HEK293 (cell line): ENCODE results near the gene C20orf96.

ENCODE experiments used
- EGR2 ChIP-seq: fragments of 450-650 bp; formaldehyde crosslinking; IDR thresholded peaks from 2 replicates; pipeline ENCODE4 v1.5.1; 2016; ENCODE audit warnings: low read depth, missing biosample characterization, missing genetic modification characterization
- KLF7 ChIP-seq: fragments of 450-650 bp; formaldehyde crosslinking; IDR thresholded peaks from 2 replicates; pipeline ENCODE4 v1.5.1; 2016; ENCODE audit warnings: missing biosample characterization, missing genetic modification characterization, borderline replicate concordance
- KLF8 ChIP-seq: fragments of 450-650 bp; formaldehyde crosslinking; IDR thresholded peaks from 2 replicates; pipeline ENCODE4 v1.5.1; 2016; ENCODE audit warnings: missing biosample characterization, missing genetic modification characterization
- OSR2 ChIP-seq: fragments of 450-650 bp; formaldehyde crosslinking; IDR thresholded peaks from 2 replicates; pipeline ENCODE4 v1.5.1; 2016; ENCODE audit warnings: missing biosample characterization, missing genetic modification characterization
- PRDM1 ChIP-seq: fragments of 450-650 bp; formaldehyde crosslinking; IDR thresholded peaks from 2 replicates; pipeline ENCODE4; 2016; ENCODE audit warnings: missing biosample characterization, missing genetic modification characterization
- SP3 ChIP-seq: fragments of 450-650 bp; formaldehyde crosslinking; IDR thresholded peaks from 2 replicates; pipeline ENCODE4 v1.5.1; 2016; ENCODE audit warnings: missing biosample characterization, missing genetic modification characterization
- SP7 ChIP-seq: fragments of 450-650 bp; formaldehyde crosslinking; IDR thresholded peaks from 2 replicates; pipeline ENCODE4 v1.5.1; 2016; ENCODE audit warnings: missing biosample characterization, missing genetic modification characterization
- WT1 ChIP-seq: fragments of 450-650 bp; formaldehyde crosslinking; IDR thresholded peaks from 2 replicates; pipeline ENCODE4 v1.5.1; 2016; ENCODE audit warnings: missing biosample characterization, missing genetic modification characterization
- ZBTB20 ChIP-seq: fragments of 450-650 bp; formaldehyde crosslinking; IDR thresholded peaks from 2 replicates; pipeline ENCODE4 v1.5.1; 2016; ENCODE audit warnings: missing biosample characterization, missing genetic modification characterization
- ZFP69B ChIP-seq: fragments of 450-650 bp; formaldehyde crosslinking; IDR thresholded peaks from 2 replicates; pipeline ENCODE4 v1.5.1; 2016; ENCODE audit warnings: missing biosample characterization, missing genetic modification characterization
- ZIC2 ChIP-seq: fragments of 450-650 bp; formaldehyde crosslinking; IDR thresholded peaks from 2 replicates; pipeline ENCODE4 v1.5.1; 2016; ENCODE audit warnings: missing biosample characterization, missing genetic modification characterization
- ZNF214 ChIP-seq: fragments of 450-650 bp; formaldehyde crosslinking; IDR thresholded peaks from 2 replicates; pipeline ENCODE4 v1.5.1; 2017; ENCODE audit warnings: missing biosample characterization, mild to moderate bottlenecking, missing genetic modification characterization, borderline replicate concordance
- ZNF335 ChIP-seq: fragments of 450-650 bp; formaldehyde crosslinking; conservative IDR thresholded peaks from 2 replicates; pipeline ENCODE4 v1.5.1; 2016; ENCODE audit warnings: missing biosample characterization, missing genetic modification characterization
- TF ChIP-seq, protein P1 (sequence below): fragments of 450-650 bp; formaldehyde crosslinking; IDR thresholded peaks from 2 replicates; pipeline ENCODE4 v1.5.1; 2016; ENCODE audit warnings: missing biosample characterization, missing genetic modification characterization
- TF ChIP-seq, protein P2 (sequence below): fragments of 450-650 bp; formaldehyde crosslinking; IDR thresholded peaks from 2 replicates; pipeline ENCODE4 v1.5.1; 2016; ENCODE audit warnings: missing biosample characterization, missing genetic modification characterization
- TF ChIP-seq, protein P3 (sequence below): fragments of 450-650 bp; formaldehyde crosslinking; conservative IDR thresholded peaks from 2 replicates; pipeline ENCODE4 v1.5.1; 2016; ENCODE audit warnings: low read depth, missing biosample characterization, missing genetic modification characterization
- TF ChIP-seq, protein P4 (sequence below): fragments of 450-650 bp; formaldehyde crosslinking; IDR thresholded peaks from 2 replicates; pipeline ENCODE4 v1.5.1; 2016; ENCODE audit warnings: missing biosample characterization, missing genetic modification characterization, borderline replicate concordance
- TF ChIP-seq, protein P5 (sequence below): fragments of 450-650 bp; formaldehyde crosslinking; IDR thresholded peaks from 2 replicates; pipeline ENCODE4 v1.5.1; 2016; ENCODE audit warnings: missing biosample characterization, missing genetic modification characterization
- TF ChIP-seq, protein P6 (sequence below): fragments of 450-650 bp; formaldehyde crosslinking; IDR thresholded peaks from 2 replicates; pipeline ENCODE4 v1.5.1; 2017; ENCODE audit warnings: missing biosample characterization, missing genetic modification characterization

Gene C20orf96

DNA sequence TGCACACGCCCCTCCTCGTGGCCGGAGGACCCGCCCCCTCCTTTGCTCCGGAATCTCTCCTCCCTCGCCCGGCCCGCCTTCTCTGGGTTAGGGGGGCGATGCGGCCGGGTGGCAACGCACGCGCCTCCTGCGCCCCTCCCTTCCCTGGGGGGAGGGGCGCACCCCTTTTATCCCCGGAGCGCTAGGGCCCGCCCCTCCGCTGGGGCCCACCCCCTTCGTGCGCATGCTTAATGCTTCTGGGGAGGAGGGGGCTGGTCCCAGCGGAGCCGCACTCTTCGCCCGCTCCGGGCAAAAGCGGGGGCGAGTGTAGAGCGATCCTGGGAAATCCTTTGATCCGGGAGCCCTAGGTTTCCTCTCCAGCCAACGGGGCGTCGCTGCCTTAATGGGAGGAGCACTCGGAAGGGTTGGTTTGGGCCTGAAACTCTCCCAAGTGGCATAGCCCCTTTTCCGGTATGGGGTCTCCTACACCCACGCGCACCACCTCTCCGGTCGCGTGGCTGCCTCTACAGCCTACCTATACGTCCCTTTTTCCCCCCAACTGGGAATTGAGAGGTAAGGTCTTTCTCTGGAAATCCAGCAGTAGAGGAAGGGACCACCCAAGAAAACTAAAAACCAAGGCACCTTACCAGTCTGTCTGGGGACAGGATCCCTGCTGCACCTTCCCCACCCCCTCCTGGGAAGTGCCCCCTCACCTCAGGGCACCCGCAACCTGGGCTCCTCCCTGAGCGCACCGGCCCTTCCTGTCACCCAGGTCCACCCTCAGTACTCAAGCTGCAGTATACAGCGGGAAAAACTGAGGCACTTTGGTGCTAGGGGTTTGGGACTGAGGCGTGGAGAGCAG is 36.9 kb upstream of the C20orf96 start (continued):
- TF ChIP-seq, protein P1, sequence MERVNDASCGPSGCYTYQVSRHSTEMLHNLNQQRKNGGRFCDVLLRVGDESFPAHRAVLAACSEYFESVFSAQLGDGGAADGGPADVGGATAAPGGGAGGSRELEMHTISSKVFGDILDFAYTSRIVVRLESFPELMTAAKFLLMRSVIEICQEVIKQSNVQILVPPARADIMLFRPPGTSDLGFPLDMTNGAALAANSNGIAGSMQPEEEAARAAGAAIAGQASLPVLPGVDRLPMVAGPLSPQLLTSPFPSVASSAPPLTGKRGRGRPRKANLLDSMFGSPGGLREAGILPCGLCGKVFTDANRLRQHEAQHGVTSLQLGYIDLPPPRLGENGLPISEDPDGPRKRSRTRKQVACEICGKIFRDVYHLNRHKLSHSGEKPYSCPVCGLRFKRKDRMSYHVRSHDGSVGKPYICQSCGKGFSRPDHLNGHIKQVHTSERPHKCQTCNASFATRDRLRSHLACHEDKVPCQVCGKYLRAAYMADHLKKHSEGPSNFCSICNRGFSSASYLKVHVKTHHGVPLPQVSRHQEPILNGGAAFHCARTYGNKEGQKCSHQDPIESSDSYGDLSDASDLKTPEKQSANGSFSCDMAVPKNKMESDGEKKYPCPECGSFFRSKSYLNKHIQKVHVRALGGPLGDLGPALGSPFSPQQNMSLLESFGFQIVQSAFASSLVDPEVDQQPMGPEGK, result peak; percentile 95
- TF ChIP-seq, protein P2, sequence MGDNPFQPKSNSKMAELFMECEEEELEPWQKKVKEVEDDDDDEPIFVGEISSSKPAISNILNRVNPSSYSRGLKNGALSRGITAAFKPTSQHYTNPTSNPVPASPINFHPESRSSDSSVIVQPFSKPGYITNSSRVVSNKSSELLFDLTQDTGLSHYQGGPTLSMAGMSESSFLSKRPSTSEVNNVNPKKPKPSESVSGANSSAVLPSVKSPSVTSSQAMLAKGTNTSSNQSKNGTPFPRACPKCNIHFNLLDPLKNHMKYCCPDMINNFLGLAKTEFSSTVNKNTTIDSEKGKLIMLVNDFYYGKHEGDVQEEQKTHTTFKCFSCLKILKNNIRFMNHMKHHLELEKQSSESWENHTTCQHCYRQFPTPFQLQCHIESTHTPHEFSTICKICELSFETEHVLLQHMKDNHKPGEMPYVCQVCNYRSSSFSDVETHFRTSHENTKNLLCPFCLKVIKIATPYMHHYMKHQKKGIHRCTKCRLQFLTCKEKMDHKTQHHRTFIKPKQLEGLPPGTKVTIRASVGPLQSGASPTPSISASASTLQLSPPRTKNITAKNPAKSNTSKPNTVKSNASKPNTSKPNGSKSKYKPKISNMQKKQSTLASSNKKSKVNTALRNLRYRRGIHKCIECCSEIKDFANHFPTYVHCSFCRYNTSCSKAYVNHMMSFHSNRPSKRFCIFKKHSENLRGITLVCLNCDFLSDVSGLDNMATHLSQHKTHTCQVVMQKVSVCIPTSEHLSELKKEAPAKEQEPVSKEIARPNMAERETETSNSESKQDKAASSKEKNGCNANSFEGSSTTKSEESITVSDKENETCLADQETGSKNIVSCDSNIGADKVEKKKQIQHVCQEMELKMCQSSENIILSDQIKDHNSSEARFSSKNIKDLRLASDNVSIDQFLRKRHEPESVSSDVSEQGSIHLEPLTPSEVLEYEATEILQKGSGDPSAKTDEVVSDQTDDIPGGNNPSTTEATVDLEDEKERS (tag by site-specific recombination), result no peak
- TF ChIP-seq KLF7 (tag by site-specific recombination) (peak; percentile 95; the same call in 1 of the 2 replicates), PRDM1 (tag by site-specific recombination) (no peak), ZBTB20 (peak; percentile 52; the same call in 1 of the 2 replicates), EGR2 (peak; percentile 88), SP3 (tag by site-specific recombination) (peak; percentile 99), KLF8 (peak; percentile 99), ZNF214 (tag by site-specific recombination) (no peak), ZNF335 (peak; percentile 52; the same call in 1 of the 2 replicates), SP7 (peak; percentile 89), OSR2 (peak; percentile 40; the same call in 1 of the 2 replicates), ZIC2 (tag by site-specific recombination) (peak; percentile 46; the same call in 1 of the 2 replicates), WT1 (tag by site-specific recombination) (peak; percentile 88), ZFP69B (tag by site-specific recombination) (peak; percentile 99)
- TF ChIP-seq, protein P3, sequence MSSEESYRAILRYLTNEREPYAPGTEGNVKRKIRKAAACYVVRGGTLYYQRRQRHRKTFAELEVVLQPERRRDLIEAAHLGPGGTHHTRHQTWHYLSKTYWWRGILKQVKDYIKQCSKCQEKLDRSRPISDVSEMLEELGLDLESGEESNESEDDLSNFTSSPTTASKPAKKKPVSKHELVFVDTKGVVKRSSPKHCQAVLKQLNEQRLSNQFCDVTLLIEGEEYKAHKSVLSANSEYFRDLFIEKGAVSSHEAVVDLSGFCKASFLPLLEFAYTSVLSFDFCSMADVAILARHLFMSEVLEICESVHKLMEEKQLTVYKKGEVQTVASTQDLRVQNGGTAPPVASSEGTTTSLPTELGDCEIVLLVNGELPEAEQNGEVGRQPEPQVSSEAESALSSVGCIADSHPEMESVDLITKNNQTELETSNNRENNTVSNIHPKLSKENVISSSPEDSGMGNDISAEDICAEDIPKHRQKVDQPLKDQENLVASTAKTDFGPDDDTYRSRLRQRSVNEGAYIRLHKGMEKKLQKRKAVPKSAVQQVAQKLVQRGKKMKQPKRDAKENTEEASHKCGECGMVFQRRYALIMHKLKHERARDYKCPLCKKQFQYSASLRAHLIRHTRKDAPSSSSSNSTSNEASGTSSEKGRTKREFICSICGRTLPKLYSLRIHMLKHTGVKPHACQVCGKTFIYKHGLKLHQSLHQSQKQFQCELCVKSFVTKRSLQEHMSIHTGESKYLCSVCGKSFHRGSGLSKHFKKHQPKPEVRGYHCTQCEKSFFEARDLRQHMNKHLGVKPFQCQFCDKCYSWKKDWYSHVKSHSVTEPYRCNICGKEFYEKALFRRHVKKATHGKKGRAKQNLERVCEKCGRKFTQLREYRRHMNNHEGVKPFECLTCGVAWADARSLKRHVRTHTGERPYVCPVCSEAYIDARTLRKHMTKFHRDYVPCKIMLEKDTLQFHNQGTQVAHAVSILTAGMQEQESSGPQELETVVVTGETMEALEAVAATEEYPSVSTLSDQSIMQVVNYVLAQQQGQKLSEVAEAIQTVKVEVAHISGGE (tag by site-specific recombination), result peak; percentile 37
- TF ChIP-seq, protein P4, sequence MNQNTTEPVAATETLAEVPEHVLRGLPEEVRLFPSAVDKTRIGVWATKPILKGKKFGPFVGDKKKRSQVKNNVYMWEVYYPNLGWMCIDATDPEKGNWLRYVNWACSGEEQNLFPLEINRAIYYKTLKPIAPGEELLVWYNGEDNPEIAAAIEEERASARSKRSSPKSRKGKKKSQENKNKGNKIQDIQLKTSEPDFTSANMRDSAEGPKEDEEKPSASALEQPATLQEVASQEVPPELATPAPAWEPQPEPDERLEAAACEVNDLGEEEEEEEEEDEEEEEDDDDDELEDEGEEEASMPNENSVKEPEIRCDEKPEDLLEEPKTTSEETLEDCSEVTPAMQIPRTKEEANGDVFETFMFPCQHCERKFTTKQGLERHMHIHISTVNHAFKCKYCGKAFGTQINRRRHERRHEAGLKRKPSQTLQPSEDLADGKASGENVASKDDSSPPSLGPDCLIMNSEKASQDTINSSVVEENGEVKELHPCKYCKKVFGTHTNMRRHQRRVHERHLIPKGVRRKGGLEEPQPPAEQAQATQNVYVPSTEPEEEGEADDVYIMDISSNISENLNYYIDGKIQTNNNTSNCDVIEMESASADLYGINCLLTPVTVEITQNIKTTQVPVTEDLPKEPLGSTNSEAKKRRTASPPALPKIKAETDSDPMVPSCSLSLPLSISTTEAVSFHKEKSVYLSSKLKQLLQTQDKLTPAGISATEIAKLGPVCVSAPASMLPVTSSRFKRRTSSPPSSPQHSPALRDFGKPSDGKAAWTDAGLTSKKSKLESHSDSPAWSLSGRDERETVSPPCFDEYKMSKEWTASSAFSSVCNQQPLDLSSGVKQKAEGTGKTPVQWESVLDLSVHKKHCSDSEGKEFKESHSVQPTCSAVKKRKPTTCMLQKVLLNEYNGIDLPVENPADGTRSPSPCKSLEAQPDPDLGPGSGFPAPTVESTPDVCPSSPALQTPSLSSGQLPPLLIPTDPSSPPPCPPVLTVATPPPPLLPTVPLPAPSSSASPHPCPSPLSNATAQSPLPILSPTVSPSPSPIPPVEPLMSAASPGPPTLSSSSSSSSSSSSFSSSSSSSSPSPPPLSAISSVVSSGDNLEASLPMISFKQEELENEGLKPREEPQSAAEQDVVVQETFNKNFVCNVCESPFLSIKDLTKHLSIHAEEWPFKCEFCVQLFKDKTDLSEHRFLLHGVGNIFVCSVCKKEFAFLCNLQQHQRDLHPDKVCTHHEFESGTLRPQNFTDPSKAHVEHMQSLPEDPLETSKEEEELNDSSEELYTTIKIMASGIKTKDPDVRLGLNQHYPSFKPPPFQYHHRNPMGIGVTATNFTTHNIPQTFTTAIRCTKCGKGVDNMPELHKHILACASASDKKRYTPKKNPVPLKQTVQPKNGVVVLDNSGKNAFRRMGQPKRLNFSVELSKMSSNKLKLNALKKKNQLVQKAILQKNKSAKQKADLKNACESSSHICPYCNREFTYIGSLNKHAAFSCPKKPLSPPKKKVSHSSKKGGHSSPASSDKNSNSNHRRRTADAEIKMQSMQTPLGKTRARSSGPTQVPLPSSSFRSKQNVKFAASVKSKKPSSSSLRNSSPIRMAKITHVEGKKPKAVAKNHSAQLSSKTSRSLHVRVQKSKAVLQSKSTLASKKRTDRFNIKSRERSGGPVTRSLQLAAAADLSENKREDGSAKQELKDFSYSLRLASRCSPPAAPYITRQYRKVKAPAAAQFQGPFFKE, result no peak
- TF ChIP-seq, protein P5, sequence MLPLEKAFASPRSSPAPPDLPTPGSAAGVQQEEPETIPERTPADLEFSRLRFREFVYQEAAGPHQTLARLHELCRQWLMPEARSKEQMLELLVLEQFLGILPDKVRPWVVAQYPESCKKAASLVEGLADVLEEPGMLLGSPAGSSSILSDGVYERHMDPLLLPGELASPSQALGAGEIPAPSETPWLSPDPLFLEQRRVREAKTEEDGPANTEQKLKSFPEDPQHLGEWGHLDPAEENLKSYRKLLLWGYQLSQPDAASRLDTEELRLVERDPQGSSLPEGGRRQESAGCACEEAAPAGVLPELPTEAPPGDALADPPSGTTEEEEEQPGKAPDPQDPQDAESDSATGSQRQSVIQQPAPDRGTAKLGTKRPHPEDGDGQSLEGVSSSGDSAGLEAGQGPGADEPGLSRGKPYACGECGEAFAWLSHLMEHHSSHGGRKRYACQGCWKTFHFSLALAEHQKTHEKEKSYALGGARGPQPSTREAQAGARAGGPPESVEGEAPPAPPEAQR (tag by site-specific recombination), result 0 out of 2 replicates have a peak, but pooled peaks have one; percentile 21
- TF ChIP-seq, protein P6, sequence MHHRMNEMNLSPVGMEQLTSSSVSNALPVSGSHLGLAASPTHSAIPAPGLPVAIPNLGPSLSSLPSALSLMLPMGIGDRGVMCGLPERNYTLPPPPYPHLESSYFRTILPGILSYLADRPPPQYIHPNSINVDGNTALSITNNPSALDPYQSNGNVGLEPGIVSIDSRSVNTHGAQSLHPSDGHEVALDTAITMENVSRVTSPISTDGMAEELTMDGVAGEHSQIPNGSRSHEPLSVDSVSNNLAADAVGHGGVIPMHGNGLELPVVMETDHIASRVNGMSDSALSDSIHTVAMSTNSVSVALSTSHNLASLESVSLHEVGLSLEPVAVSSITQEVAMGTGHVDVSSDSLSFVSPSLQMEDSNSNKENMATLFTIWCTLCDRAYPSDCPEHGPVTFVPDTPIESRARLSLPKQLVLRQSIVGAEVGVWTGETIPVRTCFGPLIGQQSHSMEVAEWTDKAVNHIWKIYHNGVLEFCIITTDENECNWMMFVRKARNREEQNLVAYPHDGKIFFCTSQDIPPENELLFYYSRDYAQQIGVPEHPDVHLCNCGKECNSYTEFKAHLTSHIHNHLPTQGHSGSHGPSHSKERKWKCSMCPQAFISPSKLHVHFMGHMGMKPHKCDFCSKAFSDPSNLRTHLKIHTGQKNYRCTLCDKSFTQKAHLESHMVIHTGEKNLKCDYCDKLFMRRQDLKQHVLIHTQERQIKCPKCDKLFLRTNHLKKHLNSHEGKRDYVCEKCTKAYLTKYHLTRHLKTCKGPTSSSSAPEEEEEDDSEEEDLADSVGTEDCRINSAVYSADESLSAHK (tag by site-specific recombination), result peak; percentile 70; the same call in 1 of the 2 replicates
